T1000 (cell line): Measurements from ENCODE around the gene FBN1.

Experiments used
- DNase-seq: peaks from one replicate; lab custom pipeline; 2025; ENCODE audit warnings: mixed read lengths; lab: John Stamatoyannopoulos, UW

The FBN1 gene

GRCh38 chr15:48645558-48646330, at the start of gene FBN1:
Gene FBN1 (minus strand): TSS chr15:48645709. CDS start chr15:48644769, 940 bp downstream.
- DNase-seq: peak; percentile 83

DNA sequence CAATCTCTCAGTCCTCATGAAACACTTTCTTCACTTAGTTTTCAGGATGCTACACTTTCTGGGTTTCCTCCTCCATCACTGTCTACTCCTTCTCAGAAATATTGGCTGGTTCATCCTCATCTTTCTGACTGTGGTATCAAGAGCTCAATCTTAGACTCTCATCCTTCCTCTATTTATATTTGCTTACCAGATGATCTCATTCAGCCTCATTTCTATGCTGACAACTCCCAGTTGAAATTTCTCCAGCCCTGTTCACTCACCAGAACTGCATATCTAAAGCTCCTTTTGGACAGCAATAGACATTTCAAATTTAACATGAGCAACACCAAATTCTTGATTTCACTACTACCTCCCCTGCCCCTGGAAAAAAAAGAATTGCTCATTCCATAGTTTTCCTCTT, 48.0 kb upstream of the FBN1 start:
- DNase-seq: no peak

- DNase-seq: no peak
These were observed 43.0 kb upstream of the FBN1 start for GRCh38 chr15:48688493-48688892.

- no peak for DNase-seq
These were observed 38.7 kb upstream of the FBN1 start for GRCh38 chr15:48683991-48684765.

DNA sequence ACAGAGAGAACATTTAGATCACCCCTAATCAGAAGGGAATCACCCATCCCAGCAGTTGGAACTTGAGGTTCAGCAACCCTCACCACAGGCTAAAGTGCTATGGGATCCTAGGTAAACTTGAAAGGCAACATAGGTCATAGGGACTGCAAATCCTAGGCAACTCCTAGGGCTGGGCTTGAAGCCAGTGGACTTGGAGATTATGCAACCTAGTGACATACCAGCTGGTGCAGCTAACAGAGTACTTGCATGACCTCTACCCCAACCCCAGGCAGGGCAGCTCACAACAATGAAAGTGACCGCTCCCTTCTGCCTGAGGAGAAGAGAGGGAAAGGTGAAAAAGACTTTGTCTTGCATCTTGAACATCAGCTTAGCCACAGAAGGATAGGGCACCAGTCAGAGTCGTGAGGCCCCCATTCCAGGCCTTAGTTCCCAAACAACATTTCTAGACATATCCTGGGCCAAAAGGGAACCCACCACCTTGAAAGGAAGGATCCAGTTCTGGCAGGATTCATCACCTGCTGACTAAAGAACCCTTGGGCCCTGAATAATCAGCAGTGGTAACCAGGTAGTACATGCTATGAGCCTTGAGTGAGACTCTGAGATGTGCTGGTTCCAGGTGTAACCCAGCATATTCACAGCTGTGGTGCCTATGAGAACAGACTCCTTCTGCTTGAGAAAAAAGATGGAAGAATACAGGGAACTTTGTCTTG, 37.6 kb upstream of the FBN1 start:
- peak; percentile 10 for DNase-seq

- peak; percentile 21 for DNase-seq
These were observed 35.8 kb upstream of the FBN1 start for GRCh38 chr15:48681353-48681752.

- DNase-seq: no peak
These were observed 35.3 kb upstream of the FBN1 start for GRCh38 chr15:48680841-48681240.

- no peak for DNase-seq
These were observed 34.4 kb upstream of the FBN1 start for GRCh38 chr15:48679952-48680351.

GRCh38 chr15:48678851-48679250, 33.3 kb upstream of the FBN1 start:
- no peak for DNase-seq

DNA sequence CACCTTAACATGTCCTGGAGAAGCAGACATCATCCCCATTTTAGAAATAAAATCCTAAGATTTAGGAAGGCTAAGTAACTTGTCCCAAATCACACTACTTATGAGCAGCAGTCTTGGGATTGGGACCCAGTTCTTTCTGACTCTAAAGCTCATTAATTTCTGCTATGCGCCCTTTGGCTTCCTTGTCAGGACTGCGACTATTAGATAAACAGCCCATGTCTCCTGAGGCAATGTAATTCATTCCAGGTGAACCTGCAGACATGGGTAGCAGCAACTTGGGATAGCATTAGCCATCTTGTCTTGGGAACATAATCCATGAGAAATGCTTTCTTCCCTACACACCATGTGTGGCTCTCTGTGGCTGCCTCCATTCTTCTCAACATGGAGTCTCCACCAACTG, 32.3 kb upstream of the FBN1 start:
- no peak for DNase-seq

DNA sequence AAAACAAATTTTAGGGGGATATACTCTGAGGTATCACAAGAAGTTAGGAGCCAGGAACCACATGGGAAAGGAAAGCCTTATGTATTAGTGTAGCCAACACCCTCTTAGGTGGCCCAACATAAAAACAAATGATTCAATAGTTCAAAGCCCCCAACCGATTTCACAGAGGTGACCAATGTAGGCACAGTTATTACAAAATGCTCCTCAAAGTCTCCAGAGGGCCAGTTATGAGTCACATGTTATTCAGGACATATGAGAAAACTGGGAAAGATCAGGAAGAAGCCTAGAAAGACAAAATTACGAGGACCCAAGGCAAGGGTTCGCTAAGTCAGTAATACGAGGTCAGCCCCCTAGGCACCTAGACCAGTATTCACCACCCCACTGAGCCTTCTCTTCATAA, 29.9 kb upstream of the FBN1 start:
- DNase-seq: no peak

GRCh38 chr15:48674876-48675275, 29.4 kb upstream of the FBN1 start:
- no peak for DNase-seq

GRCh38 chr15:48672206-48672605, 26.7 kb upstream of the FBN1 start:
- no peak for DNase-seq

GRCh38 chr15:48671103-48672022, 25.9 kb upstream of the FBN1 start:
- peak; percentile 56 for DNase-seq

GRCh38 chr15:48667701-48668100, 22.2 kb upstream of the FBN1 start:
- DNase-seq: no peak

DNA sequence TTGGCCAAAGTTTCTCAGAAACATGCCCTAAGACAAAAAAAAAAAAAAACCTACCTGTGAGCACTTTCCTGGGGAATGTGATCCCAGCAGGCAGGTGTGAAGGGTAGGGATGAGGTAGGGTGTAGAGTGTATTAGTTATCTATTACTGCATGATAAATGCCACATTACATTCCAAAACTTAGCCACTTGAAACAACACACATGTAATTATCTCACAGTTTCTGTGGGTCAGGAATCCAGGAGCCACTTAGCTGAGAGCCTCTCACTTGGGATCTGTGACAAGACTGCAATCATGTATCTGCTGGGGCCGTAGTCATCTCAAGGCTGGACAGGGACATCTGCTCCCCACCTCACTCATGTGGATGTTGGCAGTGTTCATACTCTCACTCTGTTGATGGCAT, 18.9 kb upstream of the FBN1 start:
- DNase-seq: no peak

- DNase-seq: no peak
These were observed 12.6 kb upstream of the FBN1 start for GRCh38 chr15:48657950-48658591.

- DNase-seq: no peak
These were observed 9.3 kb upstream of the FBN1 start for GRCh38 chr15:48654801-48655200.

DNA sequence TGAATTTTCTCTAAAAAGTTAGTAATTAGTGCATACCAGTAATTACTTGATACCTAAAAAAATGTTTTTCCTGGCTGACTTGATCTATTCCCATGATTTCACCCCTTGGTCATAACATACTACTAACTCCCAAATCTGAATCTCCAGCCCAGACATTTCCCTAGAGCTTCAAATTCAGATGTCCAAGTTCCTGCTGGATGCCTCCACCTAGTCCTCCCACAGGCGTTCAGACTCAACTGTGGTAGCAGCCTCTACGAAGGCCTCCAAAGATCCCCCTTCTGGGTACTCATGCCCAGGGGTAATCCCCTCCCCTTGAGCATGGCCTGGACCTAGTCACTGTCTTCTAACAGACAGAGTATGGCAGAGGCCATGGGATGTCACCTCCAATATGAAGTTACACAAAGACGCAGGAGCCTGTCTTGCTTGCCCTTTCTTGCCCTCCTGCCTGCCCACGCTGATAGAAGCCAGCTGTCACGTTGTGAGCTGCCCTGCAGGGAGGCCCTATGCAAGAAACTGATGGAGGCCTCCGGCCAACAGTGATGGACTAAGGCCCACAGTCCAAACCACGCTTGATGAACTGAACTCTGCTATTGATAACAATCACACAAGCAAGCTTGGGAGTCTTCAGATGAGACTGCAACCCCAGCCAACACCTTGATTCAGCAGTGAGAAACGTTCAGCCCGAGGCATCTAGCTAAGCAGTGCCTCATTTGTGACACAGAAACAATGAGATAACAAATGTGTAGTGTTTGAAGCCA, 8.6 kb upstream of the FBN1 start:
- no peak for DNase-seq

GRCh38 chr15:48653216-48653615, 7.7 kb upstream of the FBN1 start:
- DNase-seq: no peak
